GM20000 (cell line): Measurements from ENCODE around the gene RAB6A.

Experiments
- DNase-seq: peaks from one replicate; pipeline ENCODE4 v3.0.0; 2012; ENCODE audit warnings: low spot score
- CTCF ChIP-seq: IDR thresholded peaks from 2 replicates; pipeline ENCODE4 v1.5.1; 2012; ENCODE audit warnings: mild to moderate bottlenecking, control low read depth; ENCODE audit errors: extremely low read depth, missing control alignments

Gene RAB6A

GRCh38 chr11:73651252-73651651 is 109.6 kb downstream of the RAB6A start:
- TF ChIP-seq CTCF = no peak

GRCh38 chr11:73650400-73650799 is 110.5 kb downstream of the RAB6A start:
- TF ChIP-seq CTCF = no peak
- no peak for DNase-seq

More at GRCh38 chr11:73651252-73651651, 109.6 kb downstream of the RAB6A start:
- no peak for DNase-seq

- no peak for DNase-seq
- no peak for TF ChIP-seq CTCF
These were observed 111.7 kb downstream of the RAB6A start for GRCh38 chr11:73649206-73649605.

- DNase-seq = no peak
- no peak for TF ChIP-seq CTCF
These were observed 112.3 kb downstream of the RAB6A start for GRCh38 chr11:73648571-73649046.

- no peak for TF ChIP-seq CTCF
- DNase-seq = no peak
These were observed 112.8 kb downstream of the RAB6A start for GRCh38 chr11:73648121-73648520.

GRCh38 chr11:73647459-73648100 is 113.3 kb downstream of the RAB6A start:
- DNase-seq = peak; percentile 86
- no peak for TF ChIP-seq CTCF

- TF ChIP-seq CTCF = no peak
- no peak for DNase-seq
These were observed 114.8 kb downstream of the RAB6A start, which contains the start of gene PLEKHB1 for GRCh38 chr11:73645972-73646631. PLEKHB1 (plus strand) TSS chr11:73646581; CDS start chr11:73646609, 28 bp downstream.
